ENCODE results near the gene STXBP6.

DNA sequence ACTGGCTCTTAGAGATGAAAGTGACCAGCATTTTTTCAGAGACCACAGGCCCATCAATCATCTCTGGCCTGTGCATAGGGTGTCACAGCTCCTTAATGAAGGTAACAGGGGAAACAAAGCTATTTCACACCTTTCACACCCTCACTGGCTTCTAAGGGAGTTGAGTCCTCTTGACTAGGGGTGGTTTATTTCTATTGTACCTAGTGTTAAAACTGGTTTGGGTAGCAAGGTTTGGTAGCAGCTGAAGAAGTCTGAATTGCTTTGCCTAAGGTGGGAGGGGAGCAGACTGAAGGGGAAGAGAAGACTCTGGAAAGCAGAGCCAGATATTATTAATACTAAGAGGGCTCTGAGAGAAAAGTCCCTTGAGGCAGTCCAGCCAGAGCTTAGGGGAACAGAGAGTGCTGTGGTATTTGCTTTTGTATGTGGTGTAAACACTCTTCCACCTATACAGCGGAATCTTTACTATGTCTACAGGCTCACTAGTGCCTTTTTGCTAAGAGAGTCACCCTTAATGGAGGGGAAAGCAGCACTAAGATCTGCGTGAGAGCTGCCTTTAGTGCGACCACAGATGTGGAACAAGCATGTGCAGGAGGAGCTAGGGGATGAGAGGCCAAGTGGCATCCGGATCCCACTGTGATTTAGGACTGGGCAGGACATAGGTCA, 95.8 kb downstream of the STXBP6 start:
- TF ChIP-seq ZBTB7A (IDR thresholded peaks at IDR 0.05; ENCODE audit: low read depth) (no peak), EP300 (IDR thresholded peaks at IDR 0.05; ENCODE audit: borderline replicate concordance) (no peak), TAF1 (IDR thresholded peaks at IDR 0.05; ENCODE audit: low read depth) (no peak), NFIC (IDR thresholded peaks at IDR 0.05) (no peak), RAD21 (IDR thresholded peaks at IDR 0.05; ENCODE audit: low read depth) (no peak), FOXM1 (IDR thresholded peaks at IDR 0.05; ENCODE audit: borderline replicate concordance, low read depth) (no peak), CEBPB (IDR thresholded peaks at IDR 0.05) (no peak), CREB1 (IDR thresholded peaks at IDR 0.05; ENCODE audit: low read depth) (no peak), TEAD4 (IDR thresholded peaks at IDR 0.05) (no peak), YY1 (IDR thresholded peaks at IDR 0.05; ENCODE audit: low read depth) (no peak), EGR1 (IDR thresholded peaks at IDR 0.05) (no peak)
- TF ChIP-seq, protein P1, sequence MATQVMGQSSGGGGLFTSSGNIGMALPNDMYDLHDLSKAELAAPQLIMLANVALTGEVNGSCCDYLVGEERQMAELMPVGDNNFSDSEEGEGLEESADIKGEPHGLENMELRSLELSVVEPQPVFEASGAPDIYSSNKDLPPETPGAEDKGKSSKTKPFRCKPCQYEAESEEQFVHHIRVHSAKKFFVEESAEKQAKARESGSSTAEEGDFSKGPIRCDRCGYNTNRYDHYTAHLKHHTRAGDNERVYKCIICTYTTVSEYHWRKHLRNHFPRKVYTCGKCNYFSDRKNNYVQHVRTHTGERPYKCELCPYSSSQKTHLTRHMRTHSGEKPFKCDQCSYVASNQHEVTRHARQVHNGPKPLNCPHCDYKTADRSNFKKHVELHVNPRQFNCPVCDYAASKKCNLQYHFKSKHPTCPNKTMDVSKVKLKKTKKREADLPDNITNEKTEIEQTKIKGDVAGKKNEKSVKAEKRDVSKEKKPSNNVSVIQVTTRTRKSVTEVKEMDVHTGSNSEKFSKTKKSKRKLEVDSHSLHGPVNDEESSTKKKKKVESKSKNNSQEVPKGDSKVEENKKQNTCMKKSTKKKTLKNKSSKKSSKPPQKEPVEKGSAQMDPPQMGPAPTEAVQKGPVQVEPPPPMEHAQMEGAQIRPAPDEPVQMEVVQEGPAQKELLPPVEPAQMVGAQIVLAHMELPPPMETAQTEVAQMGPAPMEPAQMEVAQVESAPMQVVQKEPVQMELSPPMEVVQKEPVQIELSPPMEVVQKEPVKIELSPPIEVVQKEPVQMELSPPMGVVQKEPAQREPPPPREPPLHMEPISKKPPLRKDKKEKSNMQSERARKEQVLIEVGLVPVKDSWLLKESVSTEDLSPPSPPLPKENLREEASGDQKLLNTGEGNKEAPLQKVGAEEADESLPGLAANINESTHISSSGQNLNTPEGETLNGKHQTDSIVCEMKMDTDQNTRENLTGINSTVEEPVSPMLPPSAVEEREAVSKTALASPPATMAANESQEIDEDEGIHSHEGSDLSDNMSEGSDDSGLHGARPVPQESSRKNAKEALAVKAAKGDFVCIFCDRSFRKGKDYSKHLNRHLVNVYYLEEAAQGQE (IDR thresholded peaks at IDR 0.05; ENCODE audit: low read depth), result no peak
- TF ChIP-seq, protein P2, sequence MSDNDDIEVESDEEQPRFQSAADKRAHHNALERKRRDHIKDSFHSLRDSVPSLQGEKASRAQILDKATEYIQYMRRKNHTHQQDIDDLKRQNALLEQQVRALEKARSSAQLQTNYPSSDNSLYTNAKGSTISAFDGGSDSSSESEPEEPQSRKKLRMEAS (IDR thresholded peaks at IDR 0.05), result no peak
- TF ChIP-seq, protein P3, sequence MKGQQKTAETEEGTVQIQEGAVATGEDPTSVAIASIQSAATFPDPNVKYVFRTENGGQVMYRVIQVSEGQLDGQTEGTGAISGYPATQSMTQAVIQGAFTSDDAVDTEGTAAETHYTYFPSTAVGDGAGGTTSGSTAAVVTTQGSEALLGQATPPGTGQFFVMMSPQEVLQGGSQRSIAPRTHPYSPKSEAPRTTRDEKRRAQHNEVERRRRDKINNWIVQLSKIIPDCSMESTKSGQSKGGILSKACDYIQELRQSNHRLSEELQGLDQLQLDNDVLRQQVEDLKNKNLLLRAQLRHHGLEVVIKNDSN (IDR thresholded peaks at IDR 0.05), result no peak

All from Ishikawa (cell line).